ENCODE data around the gene ME3.

The ME3 gene

GRCh38 chr11:86510097-86510496, 162.3 kb downstream of the ME3 start:
- no peak for DNase-seq

- no peak for DNase-seq
Measured at GRCh38 chr11:86509588-86509974, 162.8 kb downstream of the ME3 start.

- DNase-seq: no peak
Measured at GRCh38 chr11:86508604-86509587, 163.5 kb downstream of the ME3 start.

- no peak for DNase-seq
Measured at GRCh38 chr11:86507249-86507845, 165.1 kb downstream of the ME3 start.

GRCh38 chr11:86506235-86506634, 166.2 kb downstream of the ME3 start:
- no peak for DNase-seq

GRCh38 chr11:86503131-86503530, 169.3 kb downstream of the ME3 start:
- no peak for DNase-seq

- DNase-seq: no peak
Measured at GRCh38 chr11:86502137-86502642, 170.2 kb downstream of the ME3 start.

- DNase-seq: no peak
Measured at GRCh38 chr11:86500500-86501140, 171.8 kb downstream of the ME3 start.

GRCh38 chr11:86499723-86500129, 172.7 kb downstream of the ME3 start:
- DNase-seq: no peak

- no peak for DNase-seq
Measured at GRCh38 chr11:86497836-86498235, 174.6 kb downstream of the ME3 start.

- DNase-seq: no peak
Measured at GRCh38 chr11:86497310-86497709, 175.1 kb downstream of the ME3 start.

- DNase-seq: no peak
Measured at GRCh38 chr11:86495351-86495750, 177.1 kb downstream of the ME3 start.

GRCh38 chr11:86492370-86493010, 179.9 kb downstream of the ME3 start:
- DNase-seq: no peak

- DNase-seq: no peak
Measured at GRCh38 chr11:86491027-86491426, 181.4 kb downstream of the ME3 start.

GRCh38 chr11:86490582-86490981, 181.8 kb downstream of the ME3 start:
- DNase-seq: no peak

- no peak for DNase-seq
Measured at GRCh38 chr11:86489442-86489841, 183.0 kb downstream of the ME3 start.

GRCh38 chr11:86488553-86488952, 183.9 kb downstream of the ME3 start:
- DNase-seq: no peak

- DNase-seq: no peak
Measured at GRCh38 chr11:86487671-86488070, 184.7 kb downstream of the ME3 start.

- DNase-seq: peak; percentile 40 to 46
Measured at GRCh38 chr11:86486261-86487030, 186.0 kb downstream of the ME3 start.

- no peak for DNase-seq
Measured at GRCh38 chr11:86484795-86485166, 187.6 kb downstream of the ME3 start.

GRCh38 chr11:86483940-86484794, 188.2 kb downstream of the ME3 start:
- DNase-seq: no peak
